MM.1S (cell line): ENCODE measurements around the gene KCTD18.

Experiments
- DNase-seq: peaks from one replicate; pipeline ENCODE4 v3.0.0-alpha.2; 2015
- H2AFZ ChIP-seq: fragments of 300-600 bp; sonication (generic); 2 replicates; pipeline ENCODE4 v1.6.0; 2016; ENCODE audit warnings: antibody characterized with exemption, low read length
- H3F3A ChIP-seq: fragments of 300-600 bp; sonication (generic); 2 replicates; pipeline ENCODE4 v1.6.1; 2016; ENCODE audit warnings: mild to moderate bottlenecking, antibody characterized with exemption, low read length, moderate library complexity, mixed read lengths; ENCODE audit not compliant: insufficient read depth
- H3K27ac ChIP-seq: fragments of 300-600 bp; sonication (generic); 2 replicates; pipeline ENCODE4 v1.5.1; 2016; ENCODE audit warnings: mild to moderate bottlenecking, low read length
- H3K27me3 ChIP-seq: fragments of 300-600 bp; sonication (generic); replicated peaks from 2 replicates; pipeline ENCODE4 v1.6.0; 2016; ENCODE audit warnings: low read length; ENCODE audit not compliant: insufficient read depth
- H3K36me3 ChIP-seq: fragments of 300-600 bp; sonication (generic); replicated peaks from 2 replicates; pipeline ENCODE4 v1.6.1; 2016; ENCODE audit warnings: mild to moderate bottlenecking, low read length, mixed read lengths; ENCODE audit not compliant: insufficient read depth
- H3K4me1 ChIP-seq: fragments of 300-600 bp; sonication (generic); 2 replicates; pipeline ENCODE4 v1.6.1; 2016; ENCODE audit warnings: low read length, mixed read lengths
- H3K4me2 ChIP-seq: fragments of 300-600 bp; sonication (generic); 2 replicates; pipeline ENCODE4 v1.6.0; 2016; ENCODE audit warnings: low read depth, low read length
- H3K4me3 ChIP-seq: fragments of 300-600 bp; sonication (generic); 2 replicates; pipeline ENCODE4 v1.5.1; 2016; ENCODE audit warnings: low read length, mixed read lengths
- H3K79me2 ChIP-seq: fragments of 300-600 bp; sonication (generic); 2 replicates; pipeline ENCODE4 v1.6.1; 2016; ENCODE audit warnings: mixed run types, low read length, mixed read lengths
- H3K9ac ChIP-seq: fragments of 300-600 bp; sonication (generic); 2 replicates; pipeline ENCODE4 v1.6.1; 2016; ENCODE audit warnings: low read length, mixed read lengths
- H3K9me2 ChIP-seq: fragments of 300-600 bp; sonication (generic); replicated peaks from 2 replicates; pipeline ENCODE4 v1.6.1; 2016; ENCODE audit warnings: mild to moderate bottlenecking, low read length, mixed read lengths; ENCODE audit not compliant: insufficient read depth
- H3K9me3 ChIP-seq: fragments of 300-600 bp; sonication (generic); replicated peaks from 2 replicates; pipeline ENCODE4 v1.6.1; 2016; ENCODE audit warnings: mild to moderate bottlenecking, low read length, mixed read lengths; ENCODE audit not compliant: insufficient read depth
- H4K20me1 ChIP-seq: fragments of 300-600 bp; sonication (generic); 2 replicates; pipeline ENCODE4 v1.6.1; 2016; ENCODE audit warnings: mild to moderate bottlenecking, low read length, moderate library complexity, mixed read lengths; ENCODE audit not compliant: insufficient read depth
- CTCF ChIP-seq: fragments of 300-600 bp; sonication (generic); IDR thresholded peaks from 2 replicates; pipeline ENCODE4 v1.5.1; 2016; ENCODE audit warnings: antibody characterized with exemption, low read length, mixed read lengths
- EZH2 ChIP-seq: fragments of 300-600 bp; sonication (generic); optimal IDR thresholded peaks from 2 replicates; pipeline ENCODE3; 2017; ENCODE audit warnings: low read depth, mild to moderate bottlenecking, antibody characterized with exemption, low read length, mixed read lengths
- EZH2phosphoT487 ChIP-seq: fragments of 300-600 bp; sonication (generic); IDR thresholded peaks from 2 replicates; pipeline ENCODE4 v1.6.1; 2018; ENCODE audit warnings: antibody characterized with exemption, low read length

Gene KCTD18

GRCh38 chr2:200446612-200447011, 63.3 kb downstream of the KCTD18 start:
- Histone ChIP-seq H3K27ac (peak overlapping the region; percentile 18; the same call in 1 of the 2 replicates), H3F3A (peaks cover 20% of the 10 kb centered on the region), H3K4me2 (no peak overlapping the region), H2AFZ (no peak overlapping the region), H3K4me1 (peaks cover 53% of the 10 kb centered on the region), H3K79me2 (peaks cover 6% of the 10 kb centered on the region; the same call in 1 of the 2 replicates), H3K9me2 (no peaks in the 10 kb centered on the region), H3K27me3 (no peaks in the 10 kb centered on the region), H3K9me3 (no peaks in the 10 kb centered on the region), H3K4me3 (no peak overlapping the region), H3K36me3 (no peaks in the 10 kb centered on the region), H4K20me1 (no peaks in the 10 kb centered on the region), H3K9ac (no peak overlapping the region)
- TF ChIP-seq EZH2phosphoT487, result no peak
- no peak for TF ChIP-seq CTCF
- TF ChIP-seq EZH2, result no peak
- DNase-seq, result no peak

- Histone ChIP-seq H3K36me3 (no peaks in the 10 kb centered on the region), H3K27ac (no peak overlapping the region), H3K4me2 (no peak overlapping the region), H3K79me2 (no peaks in the 10 kb centered on the region; the same call in 1 of the 2 replicates), H2AFZ (no peak overlapping the region), H3K9ac (no peak overlapping the region), H3K27me3 (no peaks in the 10 kb centered on the region), H3K9me2 (no peaks in the 10 kb centered on the region), H4K20me1 (no peaks in the 10 kb centered on the region), H3K4me1 (peaks cover 39% of the 10 kb centered on the region), H3K9me3 (no peaks in the 10 kb centered on the region), H3F3A (peaks cover 18% of the 10 kb centered on the region), H3K4me3 (no peak overlapping the region)
- no peak for DNase-seq
- TF ChIP-seq CTCF (peak; percentile 14; the same call in 1 of the 2 replicates), EZH2 (no peak)
Observed at GRCh38 chr2:200445284-200445683, 64.6 kb downstream of the KCTD18 start.

GRCh38 chr2:200444530-200444929, 65.3 kb downstream of the KCTD18 start:
- no peaks in the 10 kb centered on the region for H3K9me2 ChIP-seq
- DNase-seq, result no peak
- no peak overlapping the region for H2AFZ ChIP-seq
- H3K79me2 ChIP-seq, result no peaks in the 10 kb centered on the region
- H3K4me2 ChIP-seq, result no peak overlapping the region
- H3K4me1 ChIP-seq, result peaks cover 32% of the 10 kb centered on the region
- H3K36me3 ChIP-seq, result no peaks in the 10 kb centered on the region
- H3K9ac ChIP-seq, result no peak overlapping the region
- no peak overlapping the region for H3K4me3 ChIP-seq
- H3K27ac ChIP-seq, result no peak overlapping the region
- H3K27me3 ChIP-seq, result no peaks in the 10 kb centered on the region
- no peaks in the 10 kb centered on the region for H3K9me3 ChIP-seq
- peaks cover 11% of the 10 kb centered on the region for H3F3A ChIP-seq
- H4K20me1 ChIP-seq, result no peaks in the 10 kb centered on the region
- no peak for TF ChIP-seq EZH2
- TF ChIP-seq CTCF, result no peak
- no peak for TF ChIP-seq EZH2phosphoT487
